HG03039 (cell line): ENCODE measurements around the gene NUTF2.

Experiments
- ATAC-seq: cut with Tn5 transposase; IDR thresholded peaks from one replicate; pipeline ENCODE4 v1.9.1; 2021; ENCODE audit warnings: mild to moderate bottlenecking, moderate library complexity; ENCODE audit not compliant: unreplicated experiment

Gene NUTF2

DNA sequence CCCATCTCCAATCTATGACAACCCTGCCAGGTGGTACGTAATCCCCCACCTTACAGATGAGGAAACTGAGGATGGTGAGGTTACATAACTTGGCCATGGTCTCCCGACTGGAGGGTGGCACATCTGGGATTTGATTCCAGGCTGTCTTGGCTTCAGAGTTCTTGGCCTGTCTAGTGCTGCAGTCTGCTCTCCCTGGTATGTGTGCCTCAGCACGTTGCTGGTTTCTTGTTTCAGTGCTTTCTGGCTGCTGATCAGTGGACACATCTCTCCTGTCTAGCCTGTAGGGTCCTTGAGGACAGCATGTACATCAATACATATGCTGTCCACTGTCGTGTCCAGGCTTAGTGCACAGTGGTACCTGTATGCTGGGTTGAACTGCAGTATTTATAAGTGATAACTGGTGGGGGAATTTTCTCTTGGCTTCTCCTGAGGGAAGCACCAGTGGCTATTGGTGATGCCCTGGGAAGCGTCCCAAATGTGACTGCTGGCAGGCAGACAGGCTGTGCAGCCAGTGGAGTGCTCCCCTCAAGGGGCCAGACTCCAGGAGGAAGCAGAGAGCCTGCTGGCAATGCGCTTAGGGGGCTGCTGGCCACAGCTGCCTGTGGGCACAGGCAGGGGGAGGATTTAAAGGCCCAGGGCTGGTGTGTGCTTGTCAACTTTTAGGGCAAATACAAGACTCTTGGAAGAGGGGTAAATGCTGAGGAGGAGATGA is 70.6 kb downstream of the NUTF2 start:
- no peak for ATAC-seq

DNA sequence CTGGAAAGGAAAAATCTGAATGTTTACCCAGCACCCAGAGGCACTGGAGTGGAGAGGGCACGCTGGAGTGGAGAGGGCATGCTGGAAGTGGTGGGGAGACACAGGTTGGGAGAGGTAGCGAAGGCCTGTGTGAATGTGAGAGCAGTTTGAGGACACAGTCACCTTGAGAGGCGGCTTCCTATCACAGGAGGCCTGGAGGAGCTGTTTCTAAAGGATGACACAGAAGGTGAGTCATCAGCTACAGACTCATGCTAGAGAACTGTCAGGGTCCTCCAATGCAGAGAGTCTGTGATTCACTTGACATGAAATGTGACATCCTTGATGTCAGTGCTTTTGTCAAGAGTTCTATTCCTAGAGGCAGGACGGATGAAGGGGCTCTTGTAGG is 71.1 kb downstream of the NUTF2 start:
- ATAC-seq, result no peak

DNA sequence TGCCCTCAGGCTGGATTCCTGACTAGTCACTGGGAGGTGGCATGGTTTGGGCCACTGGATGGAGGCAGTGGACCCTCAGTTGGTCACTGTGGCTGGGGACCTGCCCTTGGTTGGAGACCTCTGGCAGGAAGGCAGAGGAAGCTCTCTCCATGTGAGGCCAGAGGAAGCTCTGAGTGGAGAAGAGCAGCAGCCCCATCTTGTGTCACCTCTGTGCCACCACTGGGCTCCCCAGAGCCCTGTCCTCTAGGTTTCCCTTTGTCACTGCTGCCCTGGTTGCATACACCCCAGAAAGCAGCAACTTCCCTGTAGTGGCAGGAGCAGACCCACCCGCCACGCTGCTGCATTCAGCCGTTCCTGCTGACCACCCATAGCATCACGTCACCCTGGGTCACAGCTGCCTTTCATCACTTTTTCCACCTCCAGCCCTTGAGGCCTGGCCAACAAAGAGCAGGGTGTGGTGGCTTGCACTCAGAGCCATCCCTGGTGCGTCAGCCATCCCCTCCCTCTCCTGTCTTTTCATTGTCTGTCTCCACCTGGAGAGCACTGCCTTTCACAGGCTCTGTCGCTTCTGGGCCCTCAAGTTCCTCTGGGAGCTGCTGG is 73.0 kb downstream of the NUTF2 start:
- ATAC-seq, result no peak
